Muscle of leg (tissue), 11 donors: ENCODE measurements around the gene AFAP1. TPM values are rescaled to one million over a fixed set of nuclear protein-coding genes. Genes with fewer than 3 reads are reported as not detected.
A peak's percentile ranks its signal among the peaks of the same experiment; 100 is the strongest.

Experiments used
- DNase-seq: peaks from one replicate; pipeline ENCODE4 v3.0.0; 2013
- H3K27ac ChIP-seq: one replicate; pipeline ENCODE4 v1.5.1; 2013; ENCODE audit warnings: mild to moderate bottlenecking, low read length, control low read depth
- H3K27me3 ChIP-seq: one replicate; pipeline ENCODE4 v1.6.1; 2013; ENCODE audit warnings: low read length; ENCODE audit not compliant: control insufficient read depth, insufficient read depth
- H3K36me3 ChIP-seq: one replicate; pipeline ENCODE4 v1.6.1; 2013; ENCODE audit warnings: low read length; ENCODE audit not compliant: control insufficient read depth, insufficient read depth
- H3K4me1 ChIP-seq: one replicate; pipeline ENCODE4 v1.6.1; 2013; ENCODE audit warnings: low read length; ENCODE audit not compliant: control insufficient read depth, insufficient read depth
- H3K4me3 ChIP-seq: one replicate; pipeline ENCODE4 v1.5.1; 2013; ENCODE audit warnings: low read length, control low read depth
- H3K9me3 ChIP-seq: replicated peaks from 2 replicates; pipeline ENCODE4 v1.6.1; 2013; ENCODE audit warnings: low read depth, low read length; ENCODE audit not compliant: control insufficient read depth
- WGBS: methylation state at CpG from one replicate; pipeline ENCODE4 v1.1.5; 2013; ENCODE audit warnings: missing lambda C conversion rate; ENCODE audit not compliant: insufficient coverage; 5-methylcytosine and 5-hydroxymethylcytosine counted together
- polyA plus RNA-seq, 8 donors: library from polyadenylated mRNA; unstranded; fragments of 120-200 nt; gene quantifications; one replicate each; pipeline versions ENCODE4 v1.2.1 to v1.2.3, GENCODE V29; 2013; ENCODE audit warnings: inconsistent platforms in 1 of 8, low replicate concordance in 1 of 8; ENCODE audit not compliant: insufficient read length in 8 of 8, insufficient read depth in 1 of 8
- total RNA-seq: library from RNA; stranded (reverse); fragments of 120-200 nt; gene quantifications from one replicate; pipeline ENCODE4 v1.2.4, GENCODE V29; 2013

AFAP1 gene
- total and polyA plus RNA-seq, 9 donors = 21.9 to 43.0 (median 34.3) TPM

DNA sequence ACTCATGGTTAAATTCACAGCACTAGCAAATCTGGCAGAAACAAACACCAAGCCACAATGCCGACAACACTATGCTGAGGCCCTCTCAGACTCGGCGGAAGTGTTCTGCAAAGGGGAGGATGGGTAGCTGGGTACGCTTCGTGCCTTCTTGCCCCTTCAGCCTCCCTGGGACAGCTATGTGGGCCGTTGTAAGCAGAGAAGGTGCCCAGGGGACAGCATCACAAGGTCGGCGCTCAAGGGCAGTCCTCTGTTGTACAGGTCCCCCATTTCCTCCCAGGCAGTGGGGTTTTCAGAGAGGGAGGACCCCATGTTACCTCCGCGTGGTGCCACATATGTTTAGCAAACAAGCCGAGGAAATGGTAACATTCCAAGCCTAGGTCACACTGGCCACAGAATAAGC is 173.6 kb downstream of the AFAP1 start:
- Histone ChIP-seq H3K9me3 (no peaks in the 10 kb centered on the region), H3K27me3 (no peaks in the 10 kb centered on the region), H3K4me3 (no peak overlapping the region), H3K36me3 (peaks cover 86% of the 10 kb centered on the region), H3K27ac (no peak overlapping the region), H3K4me1 (peaks cover 36% of the 10 kb centered on the region)
- WGBS = 94% methylated on average over 6 of the region's 11 CpGs
- no peak for DNase-seq

DNA sequence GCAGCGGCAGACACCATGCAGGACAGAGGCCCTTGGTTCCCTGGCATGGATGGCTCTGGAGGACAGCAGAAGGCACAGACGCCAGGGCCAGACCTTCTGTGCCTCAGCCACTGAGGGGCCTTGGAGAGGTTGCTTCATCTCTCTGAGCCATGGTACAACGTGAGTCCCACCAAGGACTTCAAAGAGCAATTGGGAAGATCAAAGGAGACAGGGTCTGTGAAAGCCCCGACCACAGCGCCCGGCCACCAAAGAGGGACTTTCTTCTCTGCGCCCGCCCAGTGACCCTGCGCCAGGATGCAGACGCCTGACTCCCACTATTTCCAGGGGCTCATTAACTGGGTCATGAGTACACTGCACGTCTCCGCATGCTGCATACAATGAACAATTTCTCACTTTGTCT is 174.0 kb downstream of the AFAP1 start:
- H3K27ac ChIP-seq = no peak overlapping the region
- no peak overlapping the region for H3K4me3 ChIP-seq
- H3K36me3 ChIP-seq = peaks cover 86% of the 10 kb centered on the region
- H3K27me3 ChIP-seq = no peaks in the 10 kb centered on the region
- peaks cover 33% of the 10 kb centered on the region for H3K4me1 ChIP-seq
- H3K9me3 ChIP-seq = no peaks in the 10 kb centered on the region
- WGBS = 80% methylated on average over 12 of the region's 12 CpGs
- no peak for DNase-seq

DNA sequence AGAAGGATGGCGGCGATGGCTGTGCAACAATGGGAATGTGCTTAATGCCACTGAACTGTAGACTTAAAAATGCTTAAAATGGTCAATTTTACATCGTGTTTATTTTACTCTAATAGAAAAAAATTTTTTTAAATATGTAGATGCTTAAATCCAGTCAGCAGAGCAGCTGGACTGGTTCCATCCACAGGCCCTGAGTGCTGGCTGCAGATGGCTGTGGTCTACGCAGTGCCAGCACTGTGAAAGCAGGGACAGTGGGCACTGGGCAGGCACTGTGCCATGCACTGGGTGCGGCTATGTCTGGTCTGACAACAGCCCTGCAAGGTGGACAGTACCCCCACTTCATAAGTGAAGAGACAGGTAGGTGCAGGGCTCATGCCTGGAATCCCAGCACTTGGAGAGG is 175.2 kb downstream of the AFAP1 start:
- peaks cover 88% of the 10 kb centered on the region for H3K36me3 ChIP-seq
- H3K4me1 ChIP-seq = peaks cover 23% of the 10 kb centered on the region
- no peak for DNase-seq
- no peaks in the 10 kb centered on the region for H3K27me3 ChIP-seq
- no peak overlapping the region for H3K27ac ChIP-seq
- no peaks in the 10 kb centered on the region for H3K9me3 ChIP-seq
- WGBS = 94% methylated on average over 2 of the region's 5 CpGs
- no peak overlapping the region for H3K4me3 ChIP-seq

DNA sequence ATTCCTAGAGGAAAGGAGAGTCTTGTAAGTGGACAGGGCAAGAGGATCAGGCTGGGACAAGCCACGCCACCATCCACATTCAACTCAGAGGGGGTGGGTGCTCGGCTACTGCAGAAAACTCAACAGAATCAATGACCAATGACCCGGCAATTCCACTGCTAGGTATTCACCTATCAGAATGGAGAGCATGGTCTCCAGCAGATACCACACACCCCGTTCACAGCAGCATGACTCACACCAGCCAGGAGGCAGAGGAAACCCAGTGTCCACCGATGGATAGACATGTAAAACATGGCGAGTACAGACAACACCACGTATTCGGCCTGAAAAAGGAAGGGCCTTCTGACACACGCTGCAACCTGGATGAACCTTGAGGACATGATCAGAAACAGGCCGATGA is 175.9 kb downstream of the AFAP1 start:
- Histone ChIP-seq H3K36me3 (peaks cover 90% of the 10 kb centered on the region), H3K27ac (no peak overlapping the region), H3K4me3 (no peak overlapping the region), H3K27me3 (no peaks in the 10 kb centered on the region), H3K9me3 (no peaks in the 10 kb centered on the region), H3K4me1 (peaks cover 17% of the 10 kb centered on the region)
- 77% methylated on average over 9 of the region's 10 CpGs for WGBS
- no peak for DNase-seq

DNA sequence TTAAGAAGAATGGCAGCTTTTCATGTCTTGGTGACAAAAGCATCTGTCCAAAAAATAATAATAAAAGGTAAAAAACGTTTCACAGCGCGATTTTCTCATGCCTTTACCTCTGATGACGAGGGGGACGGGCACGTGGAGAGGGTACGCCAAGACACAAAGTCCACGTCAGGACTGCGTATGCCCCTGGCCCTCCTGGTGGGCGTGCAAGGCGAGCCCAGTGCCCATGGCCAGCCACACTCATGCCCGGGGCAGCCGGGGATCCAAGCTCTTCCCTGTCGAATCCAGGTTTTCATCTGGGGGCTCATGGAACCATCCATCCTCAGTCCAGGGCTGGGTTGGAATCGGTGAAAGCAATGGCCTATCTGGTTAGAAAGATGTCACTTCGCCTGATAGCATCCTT is 176.6 kb downstream of the AFAP1 start:
- H3K9me3 ChIP-seq = no peaks in the 10 kb centered on the region
- no peak for DNase-seq
- H3K36me3 ChIP-seq = peaks cover 83% of the 10 kb centered on the region
- H3K4me1 ChIP-seq = peaks cover 10% of the 10 kb centered on the region
- no peak overlapping the region for H3K27ac ChIP-seq
- H3K27me3 ChIP-seq = no peaks in the 10 kb centered on the region
- H3K4me3 ChIP-seq = no peak overlapping the region
- WGBS = 82% methylated on average over 15 of the region's 16 CpGs

DNA sequence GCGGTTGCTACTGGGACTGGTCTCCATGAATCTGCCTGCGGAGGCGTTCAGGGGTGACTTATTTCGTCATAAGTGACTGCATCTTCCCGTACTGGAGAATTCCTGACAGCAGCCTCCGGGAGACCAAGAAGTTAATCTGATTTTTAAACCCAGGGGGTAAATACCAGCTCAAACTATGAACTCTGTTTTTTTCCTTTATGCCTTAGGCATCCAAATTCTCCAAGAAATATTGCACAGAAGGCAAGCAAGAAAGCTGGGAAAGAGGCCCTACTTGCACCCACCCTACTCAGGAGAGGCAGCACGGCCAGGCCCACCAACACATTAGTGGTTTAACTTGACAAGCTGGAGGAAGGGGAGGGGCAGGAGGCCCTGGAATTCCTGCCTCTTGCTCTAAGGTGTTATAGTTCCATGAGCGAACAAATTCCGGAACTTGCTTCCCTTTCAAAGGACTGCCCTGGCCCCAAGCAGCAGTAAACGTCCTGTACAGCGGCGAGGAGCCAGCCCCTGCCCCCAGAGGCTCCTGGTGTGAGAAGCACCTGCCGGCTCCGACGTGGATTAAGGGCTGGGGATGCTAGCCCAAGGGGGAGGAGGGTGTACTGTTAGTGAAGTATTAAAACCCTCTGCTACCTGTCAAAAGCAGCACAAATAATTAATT is 177.2 kb downstream of the AFAP1 start:
- Histone ChIP-seq H3K27me3 (no peaks in the 10 kb centered on the region), H3K36me3 (peaks cover 81% of the 10 kb centered on the region), H3K4me1 (peaks cover 14% of the 10 kb centered on the region), H3K27ac (no peak overlapping the region), H3K9me3 (no peaks in the 10 kb centered on the region), H3K4me3 (no peak overlapping the region)
- 57% methylated on average over 10 of the region's 15 CpGs for WGBS
- DNase-seq = no peak

DNA sequence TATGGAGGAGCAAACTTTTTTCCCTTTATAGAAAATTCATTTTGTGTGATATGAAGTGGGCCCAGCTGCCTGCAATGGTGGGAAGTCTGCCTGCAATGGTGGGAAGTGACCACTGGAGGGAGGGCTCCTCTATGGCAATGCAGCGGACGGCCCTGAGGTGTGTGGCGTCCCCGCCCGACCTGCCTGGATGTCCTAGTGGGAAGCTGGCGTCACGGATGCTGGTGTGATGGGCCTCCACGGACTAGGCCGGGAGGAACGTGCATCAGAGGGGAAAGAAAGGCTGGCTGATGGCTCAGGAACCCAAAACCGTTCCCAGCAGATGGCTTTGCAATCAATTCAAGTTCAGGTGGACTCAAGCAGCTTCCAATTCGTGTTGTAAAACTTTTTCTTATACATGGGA is 177.9 kb downstream of the AFAP1 start:
- Histone ChIP-seq H3K9me3 (no peaks in the 10 kb centered on the region), H3K36me3 (peaks cover 80% of the 10 kb centered on the region)
- 6% methylated on average over 12 of the region's 12 CpGs for WGBS

DNA sequence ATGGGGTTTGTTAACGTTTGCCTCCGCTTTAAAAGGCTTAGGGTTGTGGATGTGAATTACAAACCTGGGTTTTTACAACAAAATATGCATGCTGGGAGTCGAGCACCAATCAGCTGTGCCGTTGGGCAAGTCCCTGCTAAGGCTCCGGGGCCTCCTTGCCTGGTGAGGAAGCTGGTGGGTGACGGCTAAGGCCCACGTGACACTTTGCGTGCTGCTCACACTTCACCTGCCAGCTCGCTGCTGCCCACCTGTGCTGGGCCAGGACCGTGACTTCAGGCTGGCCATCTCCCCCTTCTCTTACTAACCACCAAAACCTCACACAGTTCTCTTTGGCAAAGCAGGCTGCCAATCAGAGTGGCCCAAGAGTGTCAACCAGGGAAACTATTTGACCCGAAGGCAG is 178.3 kb downstream of the AFAP1 start:
- no peaks in the 10 kb centered on the region for H3K27me3 ChIP-seq
- no peak overlapping the region for H3K27ac ChIP-seq
- no peak for DNase-seq
- WGBS = 86% methylated on average over 10 of the region's 11 CpGs
- peaks cover 12% of the 10 kb centered on the region for H3K4me1 ChIP-seq
- peaks cover 77% of the 10 kb centered on the region for H3K36me3 ChIP-seq
- no peaks in the 10 kb centered on the region for H3K9me3 ChIP-seq
- no peak overlapping the region for H3K4me3 ChIP-seq

More for the DNA sequence above, 177.9 kb downstream of the AFAP1 start:
- Histone ChIP-seq H3K27ac (peak overlapping the region; percentile 35), H3K4me1 (peaks cover 12% of the 10 kb centered on the region), H3K27me3 (no peaks in the 10 kb centered on the region), H3K4me3 (no peak overlapping the region)
- DNase-seq = peak; percentile 83

DNA sequence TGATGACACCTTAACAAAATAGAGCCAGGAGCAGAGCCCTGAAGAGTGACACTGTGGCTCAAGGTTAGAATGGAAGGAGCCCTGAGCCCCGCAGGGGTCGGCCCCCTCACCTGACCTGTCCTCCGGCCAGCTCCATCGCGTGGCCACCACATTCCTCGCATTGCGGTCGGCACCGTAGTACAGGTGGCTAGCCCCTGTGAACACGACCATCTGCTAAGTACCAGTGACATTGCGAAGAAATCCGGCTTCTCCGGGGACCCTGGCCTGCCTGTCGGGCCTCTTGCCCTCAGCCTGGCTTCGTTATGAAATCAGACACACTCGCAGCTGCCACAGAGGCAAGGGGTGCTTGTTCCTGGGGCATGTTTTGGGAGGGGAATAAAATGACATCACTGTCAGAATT is 179.0 kb downstream of the AFAP1 start:
- Histone ChIP-seq H3K4me1 (peaks cover 12% of the 10 kb centered on the region), H3K27ac (no peak overlapping the region), H3K9me3 (no peaks in the 10 kb centered on the region), H3K36me3 (peaks cover 77% of the 10 kb centered on the region), H3K4me3 (no peak overlapping the region), H3K27me3 (no peaks in the 10 kb centered on the region)
- 78% methylated on average over 14 of the region's 16 CpGs for WGBS
- no peak for DNase-seq

DNA sequence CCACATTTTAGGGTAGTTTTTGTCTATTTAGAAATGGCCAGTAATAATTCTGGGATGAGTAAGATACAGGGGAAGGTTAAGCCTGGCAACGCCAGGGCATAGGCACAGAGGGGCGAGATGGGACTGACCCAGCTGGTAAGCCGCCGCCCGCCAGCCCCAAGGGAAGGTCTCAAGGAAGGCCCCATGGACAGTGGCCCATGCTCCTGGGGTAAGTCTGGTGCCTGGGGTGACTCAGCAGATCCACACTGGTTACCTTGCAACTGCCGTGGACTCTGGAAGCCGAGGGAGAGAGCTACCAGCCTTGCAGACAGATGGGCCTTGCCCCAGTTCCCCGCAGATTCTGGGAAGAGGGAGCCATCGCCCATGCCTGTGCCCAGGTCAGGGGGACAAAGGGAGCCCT is 179.4 kb downstream of the AFAP1 start:
- peaks cover 12% of the 10 kb centered on the region for H3K4me1 ChIP-seq
- no peaks in the 10 kb centered on the region for H3K9me3 ChIP-seq
- 84% methylated on average over 5 of the region's 9 CpGs for WGBS
- H3K27ac ChIP-seq = no peak overlapping the region
- peaks cover 73% of the 10 kb centered on the region for H3K36me3 ChIP-seq
- no peaks in the 10 kb centered on the region for H3K27me3 ChIP-seq
- H3K4me3 ChIP-seq = no peak overlapping the region
- DNase-seq = no peak

DNA sequence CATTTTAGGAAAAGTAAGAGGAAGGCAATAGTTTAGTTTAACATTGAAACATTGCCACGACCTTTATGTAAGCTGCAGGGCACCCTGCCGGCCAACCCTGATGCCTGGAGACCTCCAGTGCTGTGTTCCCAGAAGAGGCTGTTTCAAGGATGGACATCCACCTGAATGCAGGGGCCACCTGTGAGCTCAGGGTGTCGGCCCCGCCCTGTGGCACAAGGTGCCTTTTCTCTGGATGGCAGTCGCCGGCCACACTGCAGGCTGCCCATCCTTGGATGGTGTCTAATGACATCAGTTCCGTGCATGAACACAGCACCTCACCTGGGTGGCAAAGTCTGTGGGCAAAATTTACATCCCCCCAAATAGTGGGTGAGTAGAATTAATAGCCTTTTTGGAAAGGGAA is 180.0 kb downstream of the AFAP1 start:
- Histone ChIP-seq H3K27me3 (no peaks in the 10 kb centered on the region), H3K36me3 (peaks cover 69% of the 10 kb centered on the region), H3K4me3 (no peak overlapping the region), H3K27ac (no peak overlapping the region), H3K9me3 (no peaks in the 10 kb centered on the region), H3K4me1 (peaks cover 12% of the 10 kb centered on the region)
- DNase-seq = no peak
- 95% methylated on average over 5 of the region's 7 CpGs for WGBS
